Natural killer cell treated with Interleukin-12 subunit alpha and Interleukin-12 subunit beta and Interleukin-15 and Interleukin-18, amount 100 ng/mL, for 72 hours (primary cell): ENCODE data around the gene DSPP. TPM values are rescaled to one million over a fixed set of nuclear protein-coding genes. Genes with fewer than 3 reads are reported as not detected.
"Not testable (repeated sequence)": the region's sequence is repeated elsewhere in the genome, so short reads cannot be mapped to it uniquely, and the experiment has no call there.

Experiments
- ATAC-seq, 2 donors: fragments of 150-1000 bp; cut with Tn5 transposase in 1 of 2; sonication (Bioruptor Pico), chemical (Tn5 transposase) in 1 of 2; 2 replicates each; pipeline ENCODE4 v1.10.0; 2021
- DNase-seq: peaks from one replicate; pipeline ENCODE4 v3.0.0; 2022; ENCODE audit warnings: low spot score
- H3K27ac Mint-ChIP-seq, 2 donors: 1 replicate in 1 of 2; 2 replicates in 1 of 2; pipeline ENCODE4 v1.8.0; 2022; ENCODE audit warnings: mixed read lengths in 2 of 2, mild to moderate bottlenecking in 1 of 2, moderate library complexity in 1 of 2
- H3K27me3 Mint-ChIP-seq, 2 donors: 1 replicate in 1 of 2; 2 replicates in 1 of 2; pipeline ENCODE4 v1.8.0; 2022; ENCODE audit warnings: mixed read lengths in 2 of 2
- H3K36me3 Mint-ChIP-seq: one replicate; pipeline ENCODE4 v1.8.0; 2022; ENCODE audit warnings: mixed read lengths
- H3K4me1 Mint-ChIP-seq, 2 donors: 1 replicate in 1 of 2; 2 replicates in 1 of 2; pipeline ENCODE4 v1.8.0; 2022; ENCODE audit warnings: low read depth in 2 of 2, mixed read lengths in 2 of 2, mild to moderate bottlenecking in 1 of 2
- H3K4me3 Mint-ChIP-seq: one replicate; pipeline ENCODE4 v1.8.0; 2022; ENCODE audit warnings: mixed read lengths
- H3K9me3 Mint-ChIP-seq: 2 replicates; pipeline ENCODE4 v1.8.0; 2022; ENCODE audit warnings: mixed read lengths
- total RNA-seq, 2 donors: library from RNA; stranded (reverse); gene quantifications; one replicate each; pipeline ENCODE4 v1.2.3, GENCODE V29; 2022

Gene DSPP
- not detected for total RNA-seq

- Mint-ChIP-seq H3K4me3 (no peak within 1 kb of the TSS), H3K36me3 (no peaks in the 10 kb centered on the region), H3K27me3 (peaks cover 0 to 8% of the 10 kb centered on the region in 2 donors), H3K4me1 (no peaks in the 10 kb centered on the region), H3K9me3 (no peaks in the 10 kb centered on the region), H3K27ac (no peak within 1 kb of the TSS)
- ATAC-seq (no peak), DNase-seq (no peak)
Observed at GRCh38 chr4:87608229-87608628, at the start of gene DSPP. Gene DSPP (plus strand): TSS chr4:87608529. CDS start chr4:87610909, 2,380 bp downstream.

- Mint-ChIP-seq H3K4me3 (peak overlapping the region; percentile 60), H3K36me3 (peaks cover 4% of the 10 kb centered on the region), H3K27ac (peak overlapping the region in 1 of 2 donors; percentile 41), H3K27me3 (no peaks in the 10 kb centered on the region), H3K4me1 (peaks cover 18 to 26% of the 10 kb centered on the region in 2 donors), H3K9me3 (no peaks in the 10 kb centered on the region)
- ATAC-seq: peak; percentile 97 to 99
- peak; percentile 77 for DNase-seq
Observed at GRCh38 chr4:87559090-87559837, 49.1 kb upstream of the DSPP start.

GRCh38 chr4:87560802-87561201, 47.5 kb upstream of the DSPP start:
- Mint-ChIP-seq H3K36me3 (peaks cover 4% of the 10 kb centered on the region), H3K27me3 (peaks cover 1 to 3% of the 10 kb centered on the region in 2 donors), H3K4me1 (peaks cover 18 to 25% of the 10 kb centered on the region in 2 donors), H3K9me3 (no peaks in the 10 kb centered on the region), H3K4me3 (peak overlapping the region; percentile 17), H3K27ac (peak overlapping the region in 1 of 2 donors; percentile 30)
- peak in 1 of 2 donors; percentile 66 for ATAC-seq
- no peak for DNase-seq

- Mint-ChIP-seq H3K36me3 (peaks cover 4% of the 10 kb centered on the region), H3K4me1 (peaks cover 5% of the 10 kb centered on the region in 2 donors), H3K27me3 (peaks cover 4 to 7% of the 10 kb centered on the region in 2 donors), H3K9me3 (no peaks in the 10 kb centered on the region), H3K4me3 (no peak overlapping the region), H3K27ac (peak overlapping the region in 1 of 2 donors; percentile 2)
- DNase-seq: no peak
- ATAC-seq: no peak
Observed at GRCh38 chr4:87565746-87566145, 42.6 kb upstream of the DSPP start.

GRCh38 chr4:87566276-87566675, 42.1 kb upstream of the DSPP start:
- Mint-ChIP-seq H3K36me3 (peaks cover under 1% of the 10 kb centered on the region), H3K4me3 (no peak overlapping the region), H3K9me3 (no peaks in the 10 kb centered on the region), H3K27ac (peak overlapping the region in 1 of 2 donors; percentile 2), H3K27me3 (peaks cover 4 to 7% of the 10 kb centered on the region in 2 donors), H3K4me1 (peaks cover 0 to under 1% of the 10 kb centered on the region in 2 donors)
- ATAC-seq (no peak), DNase-seq (no peak)

- Mint-ChIP-seq H3K4me1 (no peaks in the 10 kb centered on the region), H3K36me3 (no peaks in the 10 kb centered on the region), H3K4me3 (no peak overlapping the region), H3K9me3 (no peaks in the 10 kb centered on the region), H3K27me3 (peaks cover 4 to 7% of the 10 kb centered on the region in 2 donors), H3K27ac (no peak overlapping the region)
- no peak for ATAC-seq
- DNase-seq: no peak
Observed at GRCh38 chr4:87567191-87567590, 41.1 kb upstream of the DSPP start.

GRCh38 chr4:87570290-87570805, 38.0 kb upstream of the DSPP start:
- Mint-ChIP-seq H3K4me1 (no peaks in the 10 kb centered on the region), H3K4me3 (no peak overlapping the region), H3K9me3 (peaks cover 3% of the 10 kb centered on the region), H3K36me3 (no peaks in the 10 kb centered on the region), H3K27me3 (peaks cover 7 to 10% of the 10 kb centered on the region in 2 donors), H3K27ac (no peak overlapping the region)
- DNase-seq (no peak), ATAC-seq (peak in 1 of 2 donors; percentile 49)

- not testable (repeated sequence) for H3K4me3 Mint-ChIP-seq, H3K36me3 Mint-ChIP-seq, H3K27ac Mint-ChIP-seq, H3K4me1 Mint-ChIP-seq, ATAC-seq, DNase-seq, H3K27me3 Mint-ChIP-seq, H3K9me3 Mint-ChIP-seq
Observed at GRCh38 chr4:87574376-87574775, 34.0 kb upstream of the DSPP start.

GRCh38 chr4:87574996-87575395, 33.3 kb upstream of the DSPP start:
- Mint-ChIP-seq H3K4me3 (no peak overlapping the region), H3K9me3 (peaks cover 3% of the 10 kb centered on the region), H3K36me3 (no peaks in the 10 kb centered on the region), H3K27me3 (peaks cover 0 to 6% of the 10 kb centered on the region in 2 donors), H3K27ac (no peak overlapping the region), H3K4me1 (no peaks in the 10 kb centered on the region)
- ATAC-seq (no peak), DNase-seq (no peak)

- peaks cover 0 to 6% of the 10 kb centered on the region in 2 donors for H3K27me3 Mint-ChIP-seq
- ATAC-seq (peak in 1 of 2 donors; percentile 33), DNase-seq (no peak)
- peaks cover 3% of the 10 kb centered on the region for H3K9me3 Mint-ChIP-seq
- H3K27ac Mint-ChIP-seq: no peak overlapping the region
- H3K4me1 Mint-ChIP-seq: no peaks in the 10 kb centered on the region
- H3K4me3 Mint-ChIP-seq: no peak overlapping the region
- H3K36me3 Mint-ChIP-seq: no peaks in the 10 kb centered on the region
Observed at GRCh38 chr4:87575408-87575807, 32.9 kb upstream of the DSPP start.

- Mint-ChIP-seq H3K9me3 (peaks cover 3% of the 10 kb centered on the region), H3K4me1 (no peaks in the 10 kb centered on the region), H3K27ac (no peak overlapping the region), H3K36me3 (no peaks in the 10 kb centered on the region), H3K27me3 (peaks cover 0 to 6% of the 10 kb centered on the region in 2 donors), H3K4me3 (no peak overlapping the region)
- ATAC-seq: no peak
- DNase-seq: no peak
Observed at GRCh38 chr4:87575983-87576382, 32.3 kb upstream of the DSPP start.

GRCh38 chr4:87579478-87579877, 28.9 kb upstream of the DSPP start:
- Mint-ChIP-seq H3K9me3 (no peaks in the 10 kb centered on the region), H3K27ac (no peak overlapping the region), H3K36me3 (no peaks in the 10 kb centered on the region), H3K27me3 (no peaks in the 10 kb centered on the region), H3K4me3 (no peak overlapping the region), H3K4me1 (peaks cover 10 to 12% of the 10 kb centered on the region in 2 donors)
- no peak for ATAC-seq
- no peak for DNase-seq

- Mint-ChIP-seq H3K36me3 (no peaks in the 10 kb centered on the region), H3K4me3 (no peak overlapping the region), H3K27me3 (no peaks in the 10 kb centered on the region), H3K9me3 (no peaks in the 10 kb centered on the region), H3K27ac (no peak overlapping the region), H3K4me1 (peaks cover 10 to 12% of the 10 kb centered on the region in 2 donors)
- ATAC-seq (no peak), DNase-seq (no peak)
Observed at GRCh38 chr4:87580057-87580456, 28.3 kb upstream of the DSPP start.

GRCh38 chr4:87584222-87584908, 24.0 kb upstream of the DSPP start:
- Mint-ChIP-seq H3K27ac (no peak overlapping the region), H3K27me3 (no peaks in the 10 kb centered on the region), H3K4me1 (peaks cover 10 to 12% of the 10 kb centered on the region in 2 donors), H3K36me3 (no peaks in the 10 kb centered on the region), H3K4me3 (no peak overlapping the region), H3K9me3 (no peaks in the 10 kb centered on the region)
- DNase-seq: no peak
- no peak for ATAC-seq
